Lower leg skin (tissue), 4 donors: ENCODE measurements around the gene PON3. TPM values are rescaled to one million over a fixed set of nuclear protein-coding genes. Genes with fewer than 3 reads are reported as not detected.

ENCODE experiments used
- DNase-seq, 2 donors: peaks; one replicate each; pipeline ENCODE4 v3.0.0-alpha.2; 2019; ENCODE audit warnings: low spot score in 2 of 2
- H3K4me3 ChIP-seq: fragments of 200-600 bp; sonication (generic); 2 replicates; pipeline ENCODE4 v1.5.1; 2017; ENCODE audit warnings: mild to moderate bottlenecking, low read depth; ENCODE audit not compliant: poor library complexity, severe bottlenecking
- POLR2A ChIP-seq, 2 donors: fragments of 450-650 bp; IDR thresholded peaks; one replicate each; pipeline ENCODE4 v1.6.1; 2016 to 2017; ENCODE audit warnings: antibody characterized with exemption in 2 of 2, mild to moderate bottlenecking in 1 of 2, moderate library complexity in 1 of 2
- WGBS, 2 donors: methylation state at CpG; one replicate each; pipeline ENCODE4 v1.1.5; 2018; 5-methylcytosine and 5-hydroxymethylcytosine counted together
- intact Hi-C: fragments of 100-400 bp; cut with DNase I; formaldehyde crosslinking; loops from one replicate; pipeline ENCODE4 v1.15.0; 2023; ENCODE audit warnings: low total_unique reads
- total RNA-seq, 4 donors: library from RNA; depleted of rRNA; stranded (reverse); fragments of >200 nt; gene quantifications; one replicate each; pipeline ENCODE4 v1.1.0, GENCODE V29; 2016
- TF ChIP-seq, protein P1 (sequence below), 3 donors: fragments of 450-650 bp; IDR thresholded peaks; one replicate each; pipeline ENCODE4 v1.5.1; 2016; ENCODE audit warnings: antibody characterized with exemption in 3 of 3, mild to moderate bottlenecking in 3 of 3, moderate library complexity in 2 of 3

The PON3 gene
- total RNA-seq, 4 donors from 2014 or later: 10.5 to 15.9 (median 13.9) TPM

DNA sequence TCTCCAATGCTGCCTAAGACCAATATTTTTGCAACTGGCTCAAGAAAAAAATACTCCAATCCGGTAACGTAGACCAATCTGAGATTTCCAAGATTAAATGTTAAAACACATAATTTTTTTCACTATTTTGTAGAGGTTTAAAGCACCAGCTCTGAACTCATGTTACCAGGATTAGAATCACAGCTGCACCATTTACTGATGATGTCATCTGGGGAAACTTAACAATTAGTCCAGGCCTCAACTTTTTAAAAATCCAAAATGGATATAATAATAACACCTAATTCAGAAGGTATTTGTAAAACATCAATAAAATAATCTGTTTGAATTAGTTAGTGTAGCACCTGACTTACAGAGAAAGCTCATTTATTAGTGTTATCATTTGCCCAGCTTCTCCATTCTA, 86.2 kb downstream of the PON3 start:
- no peak overlapping the region for H3K4me3 ChIP-seq
- DNase-seq: no peak
- TF ChIP-seq POLR2A (IDR thresholded peaks at IDR 0.05): no peak
- TF ChIP-seq, protein P1, sequence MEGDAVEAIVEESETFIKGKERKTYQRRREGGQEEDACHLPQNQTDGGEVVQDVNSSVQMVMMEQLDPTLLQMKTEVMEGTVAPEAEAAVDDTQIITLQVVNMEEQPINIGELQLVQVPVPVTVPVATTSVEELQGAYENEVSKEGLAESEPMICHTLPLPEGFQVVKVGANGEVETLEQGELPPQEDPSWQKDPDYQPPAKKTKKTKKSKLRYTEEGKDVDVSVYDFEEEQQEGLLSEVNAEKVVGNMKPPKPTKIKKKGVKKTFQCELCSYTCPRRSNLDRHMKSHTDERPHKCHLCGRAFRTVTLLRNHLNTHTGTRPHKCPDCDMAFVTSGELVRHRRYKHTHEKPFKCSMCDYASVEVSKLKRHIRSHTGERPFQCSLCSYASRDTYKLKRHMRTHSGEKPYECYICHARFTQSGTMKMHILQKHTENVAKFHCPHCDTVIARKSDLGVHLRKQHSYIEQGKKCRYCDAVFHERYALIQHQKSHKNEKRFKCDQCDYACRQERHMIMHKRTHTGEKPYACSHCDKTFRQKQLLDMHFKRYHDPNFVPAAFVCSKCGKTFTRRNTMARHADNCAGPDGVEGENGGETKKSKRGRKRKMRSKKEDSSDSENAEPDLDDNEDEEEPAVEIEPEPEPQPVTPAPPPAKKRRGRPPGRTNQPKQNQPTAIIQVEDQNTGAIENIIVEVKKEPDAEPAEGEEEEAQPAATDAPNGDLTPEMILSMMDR (IDR thresholded peaks at IDR 0.05): no peak
- WGBS, 2 donors: 89% methylated on average over 2 of the region's 2 CpGs
- intact Hi-C loops: no loop called here

Other genes starting within 250 kb of the PON3 start
- 1 to 10 TPM in 1 of 4 donors, under 1 TPM in 1, not detected in 2; 0.52 to 1.4 TPM for gene PON1, start 71.8 kb downstream of the PON3 start, total RNA-seq
- 100 to 1,000 TPM in 1 of 4 donors, 10 to 100 TPM in 3; 77.7 to 101 (median 86.0) TPM for gene PON2, start 38.7 kb upstream of the PON3 start, total RNA-seq
- gene ASB4, start 89.6 kb upstream of the PON3 start, total RNA-seq: under 1 TPM in 2 of 4 donors, not detected in 2; 0.34 to 0.45 TPM
- gene PDK4, start 200.1 kb upstream of the PON3 start, total RNA-seq: 1,000 to 10,000 TPM in 2 of 4 donors, 100 to 1,000 TPM in 1, 10 to 100 TPM in 1; 64.3 to 1,085 (median 625) TPM